HepG2 (cell line): ENCODE measurements around the gene NCOA7. TPM values are rescaled to one million over a fixed set of nuclear protein-coding genes. Genes with fewer than 3 reads are reported as not detected.

Source experiments
- ARID2 ChIP-seq: sonication (generic); formaldehyde crosslinking; IDR thresholded peaks from 2 replicates; pipeline ENCODE4 v1.8.1; 2022; ENCODE audit warnings: mild to moderate bottlenecking, missing genetic modification reagents, borderline replicate concordance
- CTCF ChIP-seq: sonication (generic); formaldehyde crosslinking; IDR thresholded peaks from 2 replicates; pipeline ENCODE4 v1.5.0; 2020; ENCODE audit warnings: mild to moderate bottlenecking, missing genetic modification reagents, moderate library complexity
- GLI4 ChIP-seq: sonication (generic); formaldehyde crosslinking; IDR thresholded peaks from 2 replicates; pipeline ENCODE4 v1.5.1; 2020; ENCODE audit warnings: missing genetic modification reagents, mild to moderate bottlenecking, moderate library complexity, borderline replicate concordance
- HNF4A ChIP-seq: sonication (generic); formaldehyde crosslinking; IDR thresholded peaks from 2 replicates; pipeline ENCODE4 v1.4.0; 2020; ENCODE audit warnings: missing genetic modification reagents
- HOXD1 ChIP-seq: sonication (generic); formaldehyde crosslinking; IDR thresholded peaks from 2 replicates; pipeline ENCODE4 v1.5.0; 2020; ENCODE audit warnings: missing genetic modification reagents
- IRF1 ChIP-seq: sonication (generic); formaldehyde crosslinking; IDR thresholded peaks from 2 replicates; pipeline ENCODE4 v1.4.0; 2020; ENCODE audit warnings: low read depth, mild to moderate bottlenecking, missing genetic modification reagents
- MED1 ChIP-seq: sonication (generic); formaldehyde crosslinking; IDR thresholded peaks from 2 replicates; pipeline ENCODE4 v1.4.0; 2020; ENCODE audit warnings: missing genetic modification reagents
- RNF2 ChIP-seq: fragments of 450-650 bp; conservative IDR thresholded peaks from 2 replicates; pipeline ENCODE4 v1.6.1; 2016; ENCODE audit warnings: low read depth
- SMC3 ChIP-seq: IDR thresholded peaks from 2 replicates; pipeline ENCODE4 v1.6.1; 2011; ENCODE audit warnings: low read length, improper control_type of control experiment
- ZEB1 ChIP-seq: IDR thresholded peaks from 2 replicates; pipeline ENCODE4 v1.6.1; 2012; ENCODE audit warnings: mild to moderate bottlenecking, low read depth, inconsistent platforms; ENCODE audit not compliant: insufficient replicate concordance
- ZNF318 ChIP-seq: sonication (generic); formaldehyde crosslinking; IDR thresholded peaks from 2 replicates; pipeline ENCODE4 v1.4.0; 2020; ENCODE audit warnings: mild to moderate bottlenecking, missing genetic modification reagents
- ZNF614 ChIP-seq: IDR thresholded peaks from 2 replicates; pipeline ENCODE4 v1.6.1; 2018; ENCODE audit warnings: missing biosample characterization, missing genetic modification reagents, inconsistent platforms, borderline replicate concordance
- ZNF703 ChIP-seq: sonication (generic); formaldehyde crosslinking; IDR thresholded peaks from 2 replicates; pipeline ENCODE4 v1.5.1; 2020; ENCODE audit warnings: missing genetic modification reagents, mild to moderate bottlenecking, moderate library complexity, borderline replicate concordance
- ZNF772 ChIP-seq: sonication (generic); formaldehyde crosslinking; IDR thresholded peaks from 2 replicates; pipeline ENCODE4 v1.5.0; 2020; ENCODE audit warnings: mild to moderate bottlenecking, missing genetic modification reagents
- polyA plus RNA-seq, 8 experiments: library from polyadenylated mRNA; depleted of rRNA in 3 of 8; stranded (reverse) in 7 of 8; unstranded in 1 of 8; fragments of >200 nt; fragmentation: Illumina TruSeq in 4 of 8; extraction: Trizol in 4 of 8; gene quantifications; 2 replicates each; pipeline versions ENCODE4 v1.2.1 to v1.2.3, GENCODE V29; 2011 to 2016; ENCODE audit warnings: low read depth in 4 of 8, missing spikeins in 1 of 8, mixed read lengths in 1 of 8; ENCODE audit not compliant: insufficient read depth in 1 of 8
- total RNA-seq, 5 experiments: library from RNA; depleted of rRNA; stranded (reverse); fragments of >200 nt; fragmentation: Illumina TruSeq; extraction: Trizol; gene quantifications; 2 replicates each; pipeline ENCODE4 v1.2.3, GENCODE V29; 2016; ENCODE audit warnings: low read depth in 1 of 5
- TF ChIP-seq, protein P1 (sequence below): sonication (generic); formaldehyde crosslinking; IDR thresholded peaks from 2 replicates; pipeline ENCODE4 v1.4.0; 2020; ENCODE audit warnings: missing genetic modification reagents
- TF ChIP-seq, protein P2 (sequence below): sonication (generic); formaldehyde crosslinking; IDR thresholded peaks from 2 replicates; pipeline ENCODE4 v1.4.0; 2020; ENCODE audit warnings: missing genetic modification reagents

Gene NCOA7
- total and polyA plus RNA-seq, 2 of the 13 experiments (the other 11 are each of a cell fraction or from before 2014, with no cell fraction given) = 13.6 to 20.8 TPM

- TF ChIP-seq ZNF318 (CRISPR knock-in tag) (no peak), CTCF (CRISPR knock-in tag) (peak; percentile 48), ZEB1 (peak; percentile 70), ZNF614 (peak; percentile 85), ZNF772 (CRISPR knock-in tag) (no peak), MED1 (CRISPR knock-in tag) (peak; percentile 64), HOXD1 (CRISPR knock-in tag) (no peak), IRF1 (CRISPR knock-in tag) (no peak), ARID2 (no peak), RNF2 (no peak), GLI4 (CRISPR knock-in tag) (no peak), HNF4A (CRISPR knock-in tag) (0 out of 2 replicates have a peak, but pooled peaks have one; percentile 30), ZNF703 (CRISPR knock-in tag) (no peak), SMC3 (peak; percentile 34; the same call in 1 of the 2 replicates)
- TF ChIP-seq, protein P1, sequence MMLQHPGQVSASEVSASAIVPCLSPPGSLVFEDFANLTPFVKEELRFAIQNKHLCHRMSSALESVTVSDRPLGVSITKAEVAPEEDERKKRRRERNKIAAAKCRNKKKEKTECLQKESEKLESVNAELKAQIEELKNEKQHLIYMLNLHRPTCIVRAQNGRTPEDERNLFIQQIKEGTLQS (CRISPR knock-in tag) = no peak
- TF ChIP-seq, protein P2, sequence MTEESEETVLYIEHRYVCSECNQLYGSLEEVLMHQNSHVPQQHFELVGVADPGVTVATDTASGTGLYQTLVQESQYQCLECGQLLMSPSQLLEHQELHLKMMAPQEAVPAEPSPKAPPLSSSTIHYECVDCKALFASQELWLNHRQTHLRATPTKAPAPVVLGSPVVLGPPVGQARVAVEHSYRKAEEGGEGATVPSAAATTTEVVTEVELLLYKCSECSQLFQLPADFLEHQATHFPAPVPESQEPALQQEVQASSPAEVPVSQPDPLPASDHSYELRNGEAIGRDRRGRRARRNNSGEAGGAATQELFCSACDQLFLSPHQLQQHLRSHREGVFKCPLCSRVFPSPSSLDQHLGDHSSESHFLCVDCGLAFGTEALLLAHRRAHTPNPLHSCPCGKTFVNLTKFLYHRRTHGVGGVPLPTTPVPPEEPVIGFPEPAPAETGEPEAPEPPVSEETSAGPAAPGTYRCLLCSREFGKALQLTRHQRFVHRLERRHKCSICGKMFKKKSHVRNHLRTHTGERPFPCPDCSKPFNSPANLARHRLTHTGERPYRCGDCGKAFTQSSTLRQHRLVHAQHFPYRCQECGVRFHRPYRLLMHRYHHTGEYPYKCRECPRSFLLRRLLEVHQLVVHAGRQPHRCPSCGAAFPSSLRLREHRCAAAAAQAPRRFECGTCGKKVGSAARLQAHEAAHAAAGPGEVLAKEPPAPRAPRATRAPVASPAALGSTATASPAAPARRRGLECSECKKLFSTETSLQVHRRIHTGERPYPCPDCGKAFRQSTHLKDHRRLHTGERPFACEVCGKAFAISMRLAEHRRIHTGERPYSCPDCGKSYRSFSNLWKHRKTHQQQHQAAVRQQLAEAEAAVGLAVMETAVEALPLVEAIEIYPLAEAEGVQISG = no peak; the same call in 1 of the 2 replicates
These were observed 109.0 kb downstream of the NCOA7 start (continued) for GRCh38 chr6:125899726-125900182.
